ENCODE measurements around the gene SHOX. TPM values are rescaled to one million over a fixed set of nuclear protein-coding genes. Genes with fewer than 3 reads are reported as not detected.

SHOX gene
- total RNA-seq, 1 donor from 2014 or later, result not detected

- peak; percentile 59 for DNase-seq
These were observed 36.5 kb downstream of the SHOX start for GRCh38 chrX:666762-667720.

DNA sequence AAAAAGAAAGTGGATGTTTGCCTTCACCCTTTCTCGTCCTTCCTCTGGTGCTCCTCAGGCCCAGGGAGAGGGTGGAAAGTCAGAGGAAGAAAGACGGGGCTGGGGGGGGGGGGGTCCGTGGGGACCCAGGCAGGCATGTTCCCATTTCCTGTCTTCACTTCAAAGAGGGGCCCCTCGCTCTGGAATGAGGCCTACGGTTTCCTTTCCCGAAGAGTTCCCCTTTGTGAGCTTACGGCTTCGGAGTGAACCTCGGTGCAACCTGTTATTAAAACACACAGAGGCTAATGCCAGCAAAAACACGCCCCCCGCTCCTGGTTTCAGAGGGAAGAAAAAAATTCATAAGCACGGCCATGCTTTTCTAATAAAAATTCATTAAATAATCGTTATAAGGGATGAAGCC is 40.1 kb downstream of the SHOX start:
- no peak for DNase-seq

DNA sequence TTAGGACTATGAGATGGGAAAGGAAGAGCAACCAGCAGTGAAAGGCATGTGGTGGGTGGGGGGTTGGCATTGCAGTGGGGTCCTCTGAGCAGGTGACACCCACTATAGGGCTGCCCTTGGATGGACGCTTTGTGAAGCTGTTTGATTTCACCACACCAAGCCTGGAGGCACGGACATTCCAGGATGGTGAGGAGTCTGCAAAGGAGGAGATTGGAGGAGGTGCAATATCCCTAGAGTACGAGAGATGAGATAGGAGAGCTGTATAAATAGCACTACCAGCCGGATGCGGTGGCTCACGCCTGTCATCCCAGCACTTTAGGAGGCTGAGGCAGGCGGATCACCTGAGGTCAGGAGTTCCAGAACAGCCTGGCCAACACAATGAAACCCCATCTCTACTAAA is 42.3 kb downstream of the SHOX start:
- no peak for DNase-seq

- DNase-seq, result no peak
These were observed 44.8 kb downstream of the SHOX start for GRCh38 chrX:675279-675954.

GRCh38 chrX:675955-676295 is 45.3 kb downstream of the SHOX start:
- no peak for DNase-seq

GRCh38 chrX:677376-677775 is 46.8 kb downstream of the SHOX start:
- no peak for DNase-seq

GRCh38 chrX:679291-679979 is 48.8 kb downstream of the SHOX start:
- DNase-seq, result no peak

DNA sequence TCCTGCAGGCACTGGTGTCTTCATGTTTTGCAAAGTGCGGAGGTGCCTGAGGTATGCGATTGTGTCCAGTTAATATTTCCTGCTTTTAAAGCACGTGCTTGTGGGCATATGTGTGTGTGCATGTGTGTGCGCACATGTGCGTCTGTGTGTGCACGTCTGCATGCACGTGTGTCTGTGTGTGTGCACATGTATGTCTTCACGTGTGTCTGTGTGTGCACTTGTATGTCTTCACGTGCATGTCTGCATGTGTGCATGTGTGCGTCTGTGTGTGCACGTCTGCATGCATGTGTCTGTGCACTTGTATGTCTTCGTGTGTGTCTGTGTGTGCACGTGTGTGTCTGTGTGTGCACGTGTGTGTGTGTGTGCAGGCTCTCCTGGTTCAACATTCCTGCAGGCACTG is 49.5 kb downstream of the SHOX start:
- DNase-seq, result no peak

- no peak for DNase-seq
These were observed 51.4 kb downstream of the SHOX start for GRCh38 chrX:681989-682388.

DNA sequence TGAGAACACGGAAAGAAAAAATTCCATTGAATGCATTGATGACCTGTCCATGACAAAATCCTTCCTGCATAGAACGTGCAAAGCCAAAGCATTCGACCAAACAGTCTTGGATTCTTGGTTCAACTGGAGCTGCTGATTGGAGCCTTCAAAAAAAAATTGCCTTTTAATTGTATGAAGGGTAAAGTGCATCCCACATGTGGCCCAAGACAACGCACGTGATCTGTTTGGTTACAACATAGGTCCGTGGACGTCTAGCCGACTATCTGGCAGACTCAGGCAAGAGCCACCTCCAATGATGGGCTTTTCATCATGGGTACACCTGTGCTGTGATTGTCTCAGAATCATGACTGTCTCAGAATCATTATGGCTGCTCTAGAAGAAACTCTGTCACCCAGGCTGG is 52.3 kb downstream of the SHOX start:
- DNase-seq, result no peak

- no peak for DNase-seq
These were observed 53.0 kb downstream of the SHOX start for GRCh38 chrX:683576-683975.

DNA sequence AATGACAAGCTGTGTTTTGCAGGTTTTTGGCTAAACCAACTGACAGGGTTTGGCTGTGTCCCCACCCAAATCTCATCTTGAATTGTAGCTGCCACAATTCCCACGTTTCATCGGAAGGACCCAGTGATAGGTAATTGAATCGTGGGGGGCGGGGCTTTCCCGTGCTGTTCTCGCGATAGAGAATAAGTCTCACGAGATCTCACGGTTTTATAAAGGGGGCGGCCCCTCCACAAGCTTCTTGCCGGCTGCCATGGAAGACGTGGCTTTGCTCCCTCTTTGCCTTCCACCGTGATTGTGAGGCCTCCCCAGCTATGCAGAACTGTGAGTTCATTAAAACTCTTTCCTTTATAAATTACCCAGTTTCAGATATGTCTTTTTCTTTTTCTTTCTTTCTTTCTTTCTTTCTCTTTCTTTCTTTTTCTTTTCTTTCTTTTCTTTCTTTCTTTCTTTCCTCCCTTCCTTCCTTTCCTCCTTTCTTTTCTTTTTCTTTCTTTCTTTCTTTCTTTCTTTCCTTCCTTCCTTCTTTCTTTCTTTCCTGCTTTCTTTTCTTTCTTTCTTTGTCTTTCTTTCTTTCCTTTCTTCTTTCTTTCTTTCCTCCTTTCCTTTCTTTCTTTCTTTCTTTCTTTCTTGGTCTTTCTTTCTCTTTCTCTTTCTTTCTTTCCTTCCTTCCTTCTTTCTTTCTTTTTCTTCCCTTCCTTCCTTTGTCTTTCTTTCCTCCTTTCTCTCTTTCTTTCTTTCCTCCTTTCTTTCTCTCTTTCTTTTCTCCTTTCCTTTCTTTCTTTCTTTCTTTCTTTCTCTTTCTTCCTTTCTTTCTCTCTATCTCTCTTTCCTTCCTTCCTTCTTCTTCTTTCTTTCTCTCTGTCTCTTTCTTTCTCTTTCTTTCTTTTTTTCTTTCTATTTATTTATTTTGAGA is 54.8 kb downstream of the SHOX start:
- no peak for DNase-seq

- no peak for DNase-seq
These were observed 59.4 kb downstream of the SHOX start for GRCh38 chrX:689983-690382.

- DNase-seq, result no peak
These were observed 64.2 kb downstream of the SHOX start for GRCh38 chrX:694800-695199.

DNA sequence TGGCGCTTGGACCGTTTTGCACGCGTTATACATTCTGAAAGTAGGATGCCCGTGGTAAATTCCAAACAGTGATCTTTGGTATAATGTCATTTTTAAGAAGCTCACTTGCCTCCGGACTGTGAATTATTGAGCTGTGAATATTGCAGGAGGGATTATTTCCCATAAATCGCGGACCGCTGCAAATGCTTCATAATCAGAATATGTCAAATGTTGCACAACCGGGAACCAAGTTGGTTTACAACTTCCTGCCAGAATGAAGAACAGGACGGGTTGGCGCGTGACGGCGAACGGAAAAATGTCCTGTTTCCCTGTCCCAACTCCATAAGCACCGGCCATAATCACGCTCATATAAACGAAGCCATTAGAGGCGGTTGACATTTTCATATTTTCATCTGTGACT is 67.6 kb downstream of the SHOX start:
- DNase-seq, result peak; percentile 37

DNA sequence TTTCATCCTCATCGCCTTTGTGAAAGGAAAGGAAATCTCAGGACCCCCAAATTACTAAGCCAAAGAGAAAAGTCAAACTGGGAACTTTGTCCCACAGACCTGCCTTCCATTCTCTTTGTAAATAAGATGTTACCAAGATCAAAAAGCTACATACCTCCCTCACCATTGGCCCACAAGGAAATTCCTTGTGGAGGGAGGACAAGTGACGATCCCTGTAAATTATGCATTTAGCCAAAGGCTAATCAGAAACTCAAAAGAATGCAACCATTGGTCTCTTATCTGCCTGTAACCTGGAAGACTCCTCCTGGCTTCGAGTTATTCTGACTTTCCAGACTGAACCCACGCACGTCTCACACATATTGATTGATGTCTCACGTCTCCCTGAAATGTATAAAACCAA is 70.3 kb downstream of the SHOX start:
- DNase-seq, result no peak

DNA sequence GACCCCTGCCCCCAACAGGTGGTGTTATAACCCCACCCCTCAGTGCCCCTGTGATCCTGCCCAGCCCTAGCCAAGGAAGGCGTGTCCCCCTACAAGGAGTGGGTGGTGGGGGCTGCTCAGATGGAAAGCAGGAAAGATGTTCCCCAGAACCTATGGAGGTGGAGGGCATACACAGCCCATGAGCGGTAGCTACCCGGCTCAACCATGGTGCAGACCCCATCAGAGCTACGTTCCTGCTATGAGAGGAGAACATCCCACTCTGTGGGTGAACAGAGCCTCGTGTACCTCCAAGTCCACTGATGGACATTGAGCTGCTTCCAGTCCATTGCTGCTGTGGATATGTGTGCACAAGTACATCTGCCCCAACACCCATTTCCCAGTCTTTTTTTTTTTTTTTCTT is 71.1 kb downstream of the SHOX start:
- DNase-seq, result no peak

- DNase-seq, result no peak
These were observed 72.9 kb downstream of the SHOX start for GRCh38 chrX:703466-703865.

GRCh38 chrX:703866-704265 is 73.3 kb downstream of the SHOX start:
- no peak for DNase-seq

Measured in skin of body (tissue), 2 donors.